ELF-1 (cell line): ENCODE data around the gene CNTN5.
"Not testable (repeated sequence)": the region's sequence is repeated elsewhere in the genome, so short reads cannot be mapped to it uniquely, and the experiment has no call there.

Experiments
- DNase-seq: peaks from one replicate; pipeline ENCODE4 v3.0.0-alpha.2; 2016; ENCODE audit warnings: low read depth, low spot score

Gene CNTN5

GRCh38 chr11:99020352-99021225, at the start of gene CNTN5:
Gene CNTN5, plus strand, starts transcription at chr11:99020949.
- DNase-seq, result peak; percentile 69

- DNase-seq, result no peak
These were observed 41.5 kb upstream of the CNTN5 start for GRCh38 chr11:98979205-98979604.

DNA sequence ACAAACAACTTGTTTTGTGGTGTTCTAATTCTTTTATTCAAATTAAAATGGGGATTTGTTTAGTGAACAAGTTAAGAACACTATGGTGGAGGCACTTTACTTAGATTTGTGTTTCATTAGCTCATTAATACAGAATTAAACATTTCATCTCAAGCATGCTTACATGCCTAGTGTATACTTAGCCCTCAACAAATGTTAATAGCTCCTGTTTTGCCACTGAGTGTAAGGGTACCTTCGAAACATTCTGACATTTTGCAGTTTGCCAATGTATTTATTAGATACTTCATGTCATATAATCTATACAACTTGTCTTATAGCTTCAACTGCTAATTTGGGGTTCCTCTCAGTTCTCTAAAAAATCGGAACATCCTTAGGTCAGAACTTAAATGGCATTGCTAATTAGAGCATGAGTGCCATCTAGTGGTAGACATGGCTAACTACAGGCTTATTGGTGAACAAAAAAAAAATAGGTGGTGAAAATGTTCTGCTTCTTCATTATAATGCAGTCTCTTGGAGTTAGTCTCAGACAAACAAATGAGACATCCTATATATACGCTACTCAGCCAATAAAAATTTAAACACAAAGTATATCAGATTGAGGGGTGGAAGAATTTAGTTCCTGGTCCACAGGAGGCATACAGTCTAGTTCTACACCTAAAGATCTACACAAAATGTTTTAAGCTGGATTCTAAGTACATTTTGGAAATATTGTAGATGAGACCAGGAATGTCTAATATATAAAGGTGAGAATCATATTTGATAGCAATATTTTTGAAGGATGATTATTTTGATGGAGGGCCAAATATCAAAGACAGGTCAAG, 4.9 kb upstream of the CNTN5 start:
- peak; percentile 8 for DNase-seq

GRCh38 chr11:99019696-99020095, 1.1 kb upstream of the CNTN5 start:
- DNase-seq, result no peak

DNA sequence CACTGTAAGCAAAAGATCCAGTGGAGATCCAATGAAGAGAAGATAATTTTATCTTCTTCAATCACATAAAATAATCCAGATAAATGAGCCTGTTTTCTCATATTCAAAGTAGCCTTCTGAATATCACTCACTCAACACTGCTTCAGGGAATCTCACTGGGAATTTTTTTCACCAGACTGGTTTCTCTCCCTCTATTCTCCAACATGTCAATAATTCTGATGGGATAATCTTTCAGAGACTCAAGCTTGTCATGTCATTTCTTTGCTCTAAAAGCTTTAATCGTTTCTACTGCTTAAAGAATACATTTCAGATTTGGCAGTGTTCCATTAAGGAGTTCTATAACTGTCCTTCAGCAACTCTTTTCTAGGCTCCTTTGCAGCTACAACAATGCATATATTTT, 16.3 kb downstream of the CNTN5 start:
- no peak for DNase-seq

GRCh38 chr11:99063331-99063730, 42.6 kb downstream of the CNTN5 start:
- DNase-seq, result no peak

DNA sequence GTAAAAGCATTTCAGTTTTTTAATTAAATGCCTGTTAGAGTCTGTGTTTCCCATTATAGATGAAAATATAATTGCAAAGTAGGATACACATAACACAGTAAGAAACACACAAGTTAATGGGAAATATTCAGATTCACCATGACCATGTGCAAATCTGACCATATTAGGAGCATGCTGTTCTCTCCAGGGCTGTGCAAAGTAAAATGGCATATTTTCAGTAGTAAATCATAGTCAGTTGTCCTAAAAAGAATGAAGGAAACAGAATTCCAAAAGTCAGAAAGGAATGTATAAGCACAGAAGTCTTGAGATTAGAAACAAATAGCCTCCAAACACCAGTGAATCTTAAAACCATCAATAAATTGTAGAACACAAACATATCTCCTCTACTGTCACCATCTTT, 44.4 kb downstream of the CNTN5 start:
- no peak for DNase-seq

- peak; percentile 36 for DNase-seq
These were observed 46.0 kb downstream of the CNTN5 start for GRCh38 chr11:99066618-99067317.

GRCh38 chr11:99068832-99069231, 48.1 kb downstream of the CNTN5 start:
- DNase-seq, result no peak

DNA sequence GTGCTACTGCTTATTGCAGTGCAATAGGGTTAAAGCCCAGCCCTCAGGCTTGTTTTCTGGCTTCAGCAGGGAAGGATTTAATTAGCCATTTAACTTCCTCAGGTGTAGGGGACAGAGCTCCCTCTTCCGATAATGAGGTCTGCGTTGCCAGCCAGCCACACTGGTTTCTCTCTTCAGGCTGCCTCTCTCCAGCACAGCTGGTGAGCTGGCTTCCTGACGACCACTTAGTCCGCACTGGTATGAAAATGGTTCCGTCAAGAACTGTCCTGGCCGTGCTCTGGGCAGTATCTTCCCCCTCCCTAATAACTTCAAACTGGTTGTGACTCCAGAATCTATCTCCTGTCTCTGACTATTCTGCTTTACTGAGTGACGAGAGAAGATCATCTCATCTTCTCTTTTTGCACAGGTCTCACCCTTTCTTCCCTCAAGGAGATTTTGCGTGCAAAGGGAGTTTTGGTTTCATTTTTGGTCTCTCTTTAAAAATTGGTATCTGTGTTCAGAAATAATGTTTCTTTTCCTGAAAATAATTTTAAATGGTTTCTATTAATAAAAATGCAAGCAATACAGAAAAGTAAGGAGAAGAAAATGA, 49.2 kb downstream of the CNTN5 start:
- DNase-seq, result peak; percentile 86

- DNase-seq, result no peak
These were observed 58.8 kb downstream of the CNTN5 start for GRCh38 chr11:99079576-99079975.

DNA sequence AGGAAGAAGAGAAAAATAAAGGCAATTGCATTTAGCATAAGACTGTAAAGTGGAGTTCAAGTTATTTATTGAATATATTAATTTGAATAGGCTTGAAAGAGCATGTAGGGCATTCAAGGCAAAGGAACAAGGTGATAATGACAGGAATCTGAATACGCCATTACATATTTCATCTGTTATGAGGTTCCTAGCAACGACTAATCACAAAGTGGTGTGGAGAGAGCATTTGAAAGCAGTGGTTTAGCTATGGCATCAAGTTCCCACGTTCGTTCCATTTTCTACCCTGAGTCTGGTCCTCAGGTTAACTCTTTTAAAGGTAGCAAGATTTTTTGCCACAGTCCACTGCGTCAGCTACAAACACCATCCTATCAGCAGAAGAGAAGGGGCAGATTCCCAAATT, 59.4 kb downstream of the CNTN5 start:
- no peak for DNase-seq

DNA sequence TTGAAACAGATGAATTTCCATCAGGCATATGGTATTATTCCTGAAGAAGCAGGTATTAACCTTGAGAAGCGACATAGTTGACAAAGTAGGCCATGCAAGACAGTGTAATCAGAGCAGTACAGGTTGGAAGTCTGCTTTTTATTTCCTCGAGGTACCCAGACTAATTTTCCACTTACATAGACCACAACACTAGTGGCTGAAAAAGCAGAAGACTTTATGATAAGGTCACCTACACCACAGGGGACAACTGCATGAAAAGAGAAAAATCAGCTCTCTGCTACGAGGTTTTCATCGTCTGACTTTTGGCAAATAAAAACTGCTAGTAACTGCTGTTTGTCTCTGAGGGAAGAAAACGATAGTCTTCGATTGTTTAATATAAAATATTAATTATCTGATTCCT, 77.5 kb downstream of the CNTN5 start:
- no peak for DNase-seq

DNA sequence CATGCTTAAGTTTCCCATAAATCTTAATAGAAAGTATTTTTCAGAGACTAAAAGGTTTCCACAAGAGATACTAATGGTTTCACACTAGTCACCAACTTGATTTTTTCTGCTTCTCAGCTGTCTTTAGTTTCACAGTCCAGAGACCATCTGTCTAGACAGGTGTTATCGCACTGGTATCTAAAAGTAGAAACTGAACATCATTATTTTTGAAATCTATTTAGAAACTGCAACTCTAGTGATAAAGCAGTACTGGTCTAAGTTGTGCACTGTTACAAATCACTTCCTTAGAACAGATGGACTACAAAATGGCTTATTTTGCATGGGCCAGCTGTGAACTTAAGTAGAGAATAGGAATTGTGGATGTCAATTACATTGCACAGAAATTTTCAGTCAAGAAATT, 78.0 kb downstream of the CNTN5 start:
- DNase-seq, result no peak

DNA sequence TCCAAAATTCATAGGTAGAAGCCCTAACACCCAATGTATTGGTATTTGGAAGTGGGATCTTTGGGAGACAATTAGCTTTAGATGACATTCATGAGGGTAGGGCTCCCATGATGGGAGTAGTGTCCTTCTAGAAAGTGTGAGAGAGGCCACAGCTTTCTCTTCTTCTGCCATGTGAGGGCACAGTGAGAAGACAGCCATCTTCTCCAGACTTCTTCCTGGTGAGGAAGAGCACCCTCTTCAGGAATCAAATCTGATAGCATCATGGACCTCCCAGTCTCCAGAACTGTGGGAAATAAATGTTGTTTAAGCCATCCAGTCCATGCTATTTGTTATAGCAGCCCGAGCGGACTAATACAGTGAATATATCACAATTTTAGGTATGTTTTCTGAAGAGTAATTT, 96.9 kb downstream of the CNTN5 start:
- no peak for DNase-seq

DNA sequence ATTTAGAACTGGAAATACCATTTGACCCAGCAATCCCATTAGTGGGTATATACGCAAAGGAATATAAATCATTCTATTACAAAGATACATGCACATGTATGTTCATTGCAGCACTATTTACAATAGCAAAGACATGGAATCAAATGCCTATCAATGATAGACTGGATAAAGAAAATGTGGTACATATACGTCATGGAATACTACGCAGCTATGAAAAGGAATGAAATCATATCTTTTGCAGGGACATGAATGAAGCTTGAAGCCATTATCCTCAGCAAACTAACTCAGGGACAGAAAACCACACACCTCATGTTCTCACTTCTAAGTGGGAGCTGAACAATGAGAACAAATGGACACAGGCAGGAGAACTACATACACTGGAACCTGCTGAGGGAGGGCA, 113.1 kb downstream of the CNTN5 start:
- DNase-seq, result not testable (repeated sequence)

GRCh38 chr11:99135508-99135907, 114.8 kb downstream of the CNTN5 start:
- DNase-seq, result no peak

DNA sequence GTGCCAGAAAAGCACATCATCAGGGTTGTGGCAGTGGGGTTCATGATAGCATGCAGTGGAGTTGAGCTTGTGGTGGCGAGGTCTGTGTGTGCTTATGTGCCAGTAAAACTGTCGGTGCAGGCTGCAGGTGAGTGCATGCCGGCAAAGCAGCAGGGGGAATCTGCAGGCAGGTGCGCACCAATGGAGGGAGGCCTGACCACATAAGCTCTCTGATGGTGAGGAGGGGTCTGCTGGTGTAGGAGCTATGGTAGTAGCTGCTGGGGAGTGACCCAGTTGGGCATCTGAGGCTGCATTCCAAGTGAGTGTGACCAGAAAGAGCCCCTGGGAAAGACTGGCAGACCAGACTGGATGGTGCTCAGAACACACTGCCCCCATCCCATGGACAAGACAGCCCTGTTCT, 121.5 kb downstream of the CNTN5 start:
- DNase-seq, result no peak

DNA sequence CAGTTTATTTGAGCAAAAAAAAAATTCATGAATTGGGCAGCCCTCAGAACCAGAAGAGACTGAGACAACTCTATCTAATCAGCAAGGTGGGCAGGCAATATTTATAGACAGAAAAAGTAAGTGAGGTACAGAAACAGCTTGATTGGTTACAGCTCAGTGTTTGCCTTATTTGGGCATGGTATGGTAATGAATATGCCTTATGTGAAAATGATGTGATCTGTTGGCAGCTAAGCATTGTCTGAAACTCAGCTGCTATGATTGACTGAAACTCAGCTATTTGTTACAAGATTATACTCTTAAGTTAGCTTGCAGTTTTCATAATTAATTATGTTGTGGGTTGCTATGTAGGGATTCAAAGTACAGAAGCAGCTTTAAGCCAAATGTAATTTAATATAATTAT, 127.6 kb downstream of the CNTN5 start:
- DNase-seq, result no peak

- DNase-seq, result no peak
These were observed 133.5 kb downstream of the CNTN5 start for GRCh38 chr11:99154277-99154676.

DNA sequence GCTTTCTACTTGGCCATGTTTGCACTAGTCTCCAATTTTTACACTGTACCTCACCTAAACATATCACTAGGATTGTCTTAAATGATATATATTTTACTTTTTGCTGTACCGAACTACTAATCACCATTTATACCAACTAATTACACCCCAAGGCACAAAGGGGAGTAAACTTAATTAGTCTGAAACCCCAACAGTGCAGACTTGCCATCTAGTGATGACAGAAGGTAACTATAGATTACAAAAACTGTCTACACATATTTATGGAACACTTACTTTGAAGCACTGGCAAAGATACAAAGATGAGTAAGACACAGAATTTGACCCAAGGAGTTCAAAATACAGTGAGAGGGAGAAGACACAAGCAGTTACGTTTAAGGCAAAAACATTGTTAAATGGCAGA, 139.7 kb downstream of the CNTN5 start:
- no peak for DNase-seq

DNA sequence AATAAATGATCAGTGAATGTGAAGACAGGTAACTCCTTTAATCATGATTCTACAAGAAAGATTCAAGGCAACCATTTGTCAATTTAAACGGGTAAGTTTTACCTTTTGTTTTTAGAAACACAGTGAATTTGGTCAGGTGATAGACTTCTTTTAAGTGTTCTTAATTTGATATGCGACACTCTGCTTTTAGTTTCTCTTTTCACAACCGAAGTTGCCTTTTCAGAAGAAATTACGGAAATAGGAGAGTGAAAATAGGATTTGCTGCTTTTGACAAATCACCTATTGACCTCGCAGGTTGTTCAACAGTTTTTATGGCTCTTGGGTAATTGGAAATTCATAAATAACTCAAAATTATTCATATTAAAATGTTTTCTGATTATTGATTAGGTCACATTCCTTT, 142.1 kb downstream of the CNTN5 start:
- no peak for DNase-seq
